ENCODE results near the gene UBTD1.

UBTD1 gene

GRCh38 chr10:97459111-97459510, 39.6 kb upstream of the UBTD1 start:
- H3K27ac ChIP-seq: no peak overlapping the region
- TF ChIP-seq CTCF (IDR thresholded peaks at IDR 0.05) (no peak), ZFX (IDR thresholded peaks at IDR 0.05; ENCODE audit: borderline replicate concordance) (no peak)

GRCh38 chr10:97459933-97460332, 38.8 kb upstream of the UBTD1 start:
- no peak overlapping the region for H3K27ac ChIP-seq
- no peak for TF ChIP-seq ZFX (IDR thresholded peaks at IDR 0.05; ENCODE audit: borderline replicate concordance)
- no peak for TF ChIP-seq CTCF (IDR thresholded peaks at IDR 0.05)

- TF ChIP-seq CTCF (IDR thresholded peaks at IDR 0.05) (no peak), ZFX (IDR thresholded peaks at IDR 0.05; ENCODE audit: borderline replicate concordance) (no peak)
- H3K27ac ChIP-seq: no peak overlapping the region
Observed at GRCh38 chr10:97462309-97462708, 36.4 kb upstream of the UBTD1 start.

- peak; percentile 91 for TF ChIP-seq CTCF (IDR thresholded peaks at IDR 0.05)
- TF ChIP-seq ZFX (IDR thresholded peaks at IDR 0.05; ENCODE audit: borderline replicate concordance): no peak
- peak overlapping the region; percentile 43; the same call in 1 of the 2 replicates for H3K27ac ChIP-seq
Observed at GRCh38 chr10:97463363-97464132, 35.2 kb upstream of the UBTD1 start.

GRCh38 chr10:97464226-97464625, 34.5 kb upstream of the UBTD1 start:
- no peak for TF ChIP-seq CTCF (IDR thresholded peaks at IDR 0.05)
- no peak for TF ChIP-seq ZFX (IDR thresholded peaks at IDR 0.05; ENCODE audit: borderline replicate concordance)
- H3K27ac ChIP-seq: peak overlapping the region; percentile 43; the same call in 1 of the 2 replicates

DNA sequence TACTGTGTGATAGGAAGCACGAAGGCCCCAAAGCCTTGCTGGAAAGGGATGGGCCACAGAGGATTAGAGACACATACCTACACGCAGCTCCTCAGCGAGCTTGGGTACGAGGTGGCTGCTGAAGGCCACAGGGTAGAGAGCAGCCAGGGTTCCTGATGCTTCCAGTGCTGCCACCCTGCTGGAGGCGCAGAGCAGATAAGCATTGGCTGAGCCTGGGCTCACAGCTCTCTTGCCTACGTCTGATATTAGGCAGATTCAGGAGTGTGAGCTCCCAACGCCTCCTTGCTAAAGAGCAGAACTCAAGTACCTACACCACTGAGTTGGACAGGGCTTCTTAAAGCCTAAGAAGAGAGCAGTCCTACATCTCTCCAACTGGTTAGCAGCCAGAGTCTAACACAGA, 32.7 kb upstream of the UBTD1 start:
- no peak for TF ChIP-seq ZFX (IDR thresholded peaks at IDR 0.05; ENCODE audit: borderline replicate concordance)
- no peak for TF ChIP-seq CTCF (IDR thresholded peaks at IDR 0.05)
- no peak overlapping the region for H3K27ac ChIP-seq

DNA sequence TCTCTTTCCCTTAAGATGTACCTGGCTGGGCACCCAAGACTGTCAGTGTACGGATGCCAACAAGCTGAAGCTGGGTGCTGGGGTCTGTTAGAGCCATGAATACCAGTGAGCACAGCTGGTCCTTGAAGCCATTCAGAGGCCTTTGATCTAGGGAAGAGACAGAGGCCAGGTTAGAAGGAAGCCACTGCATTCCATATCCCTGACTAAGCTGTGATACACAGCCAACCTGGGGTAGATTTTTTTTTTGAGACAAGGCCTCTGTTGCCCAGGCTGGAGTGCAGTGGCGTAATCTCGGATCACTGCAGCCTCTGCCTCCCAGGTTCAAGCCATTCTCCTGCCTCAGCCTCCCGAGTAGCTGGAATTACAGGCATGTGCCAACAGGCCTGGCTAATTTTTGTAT, 32.0 kb upstream of the UBTD1 start:
- H3K27ac ChIP-seq: no peak overlapping the region
- TF ChIP-seq CTCF (IDR thresholded peaks at IDR 0.05) (no peak), ZFX (IDR thresholded peaks at IDR 0.05; ENCODE audit: borderline replicate concordance) (no peak)

All from 22Rv1 (cell line).